ENCODE results near the gene RPS6KA2.

The RPS6KA2 gene

DNA sequence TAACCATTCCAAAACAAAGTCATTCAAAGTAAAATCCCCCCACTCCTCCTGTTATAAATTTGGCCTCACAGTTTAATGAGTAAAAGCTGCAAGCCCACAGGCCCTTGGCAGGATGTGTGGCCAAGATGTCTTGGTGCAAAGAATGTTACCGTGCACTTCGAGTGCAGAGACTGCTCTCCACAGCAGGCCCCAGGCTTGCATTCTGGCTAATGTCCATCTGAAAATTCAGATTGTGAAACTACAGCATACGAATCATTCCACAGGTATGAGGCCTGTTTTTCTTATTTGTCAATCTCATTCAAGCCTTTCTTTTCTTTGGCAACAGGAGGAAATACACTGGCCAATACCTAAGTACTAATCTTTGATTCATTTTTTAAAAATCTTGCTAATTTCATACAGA lies 7.1 kb downstream of the RPS6KA2 start:
- no peak for DNase-seq (ENCODE audit: low read depth, low spot score)
- no peak overlapping the region for H3K4me3 ChIP-seq (ENCODE audit: low read length)

DNA sequence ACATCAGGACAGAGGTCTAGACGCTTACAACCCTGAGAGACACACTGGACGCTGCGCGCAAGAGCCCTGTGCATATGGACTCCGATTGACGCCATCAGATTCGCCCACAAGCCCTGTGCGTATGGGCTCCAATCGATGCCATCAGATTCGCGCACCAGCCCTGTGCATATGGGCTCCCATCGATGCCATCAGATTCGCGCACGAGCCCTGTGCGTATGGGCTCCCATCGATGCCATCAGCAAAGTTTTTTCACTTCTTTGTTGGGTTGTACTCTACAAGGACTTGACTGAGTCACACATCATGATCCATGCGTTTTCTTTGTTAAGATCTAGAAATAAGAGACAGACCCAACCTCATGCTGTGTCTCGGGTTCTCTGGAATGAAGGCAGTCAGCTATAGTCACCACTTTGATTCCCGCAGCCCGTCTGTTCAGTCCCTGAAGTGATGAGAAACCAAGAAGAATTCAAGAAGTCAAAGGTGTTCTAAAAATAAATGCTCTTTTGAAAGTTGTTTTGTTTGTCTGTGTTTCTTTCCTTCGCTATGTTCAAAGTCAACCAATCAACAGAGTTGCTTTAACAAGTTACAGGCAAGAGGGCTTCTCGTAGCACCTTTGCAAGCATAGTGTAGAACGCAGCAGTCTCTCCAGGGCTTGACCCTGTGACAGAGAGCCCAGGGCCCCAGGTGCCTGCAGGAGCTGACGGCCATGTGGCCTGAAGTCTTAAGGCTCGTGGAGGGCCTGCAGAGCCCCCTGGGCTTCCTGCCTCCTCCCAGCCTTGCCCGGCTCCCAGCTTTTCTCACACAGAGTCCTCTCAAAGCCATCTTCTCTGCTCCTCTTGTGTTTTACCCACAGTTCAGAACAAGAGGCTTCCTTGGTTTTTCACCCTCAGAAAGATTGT lies 7.9 kb downstream of the RPS6KA2 start:
- H3K4me3 ChIP-seq (ENCODE audit: low read length): no peak overlapping the region
- no peak for DNase-seq (ENCODE audit: low read depth, low spot score)

DNA sequence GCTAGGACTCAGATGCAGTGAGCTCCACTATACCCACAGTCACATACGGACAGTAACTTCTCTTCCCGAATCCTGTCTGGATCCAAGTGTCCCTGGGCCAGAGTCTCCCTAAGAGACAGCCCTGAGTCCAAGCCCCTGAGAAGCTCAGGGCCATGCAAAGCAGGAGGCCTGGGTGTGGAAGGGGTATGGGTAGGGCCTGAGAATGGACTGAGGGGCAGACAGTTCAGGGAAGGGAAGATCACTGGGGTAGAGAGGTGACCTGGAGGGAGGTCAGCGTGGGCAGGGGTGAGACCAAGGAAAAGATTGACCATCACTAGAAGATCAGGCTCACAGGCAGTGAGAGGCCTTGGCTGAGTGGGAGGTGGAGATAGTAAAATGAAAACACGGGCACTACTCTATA lies 8.8 kb downstream of the RPS6KA2 start:
- DNase-seq (ENCODE audit: low read depth, low spot score): no peak
- H3K4me3 ChIP-seq (ENCODE audit: low read length): no peak overlapping the region

DNA sequence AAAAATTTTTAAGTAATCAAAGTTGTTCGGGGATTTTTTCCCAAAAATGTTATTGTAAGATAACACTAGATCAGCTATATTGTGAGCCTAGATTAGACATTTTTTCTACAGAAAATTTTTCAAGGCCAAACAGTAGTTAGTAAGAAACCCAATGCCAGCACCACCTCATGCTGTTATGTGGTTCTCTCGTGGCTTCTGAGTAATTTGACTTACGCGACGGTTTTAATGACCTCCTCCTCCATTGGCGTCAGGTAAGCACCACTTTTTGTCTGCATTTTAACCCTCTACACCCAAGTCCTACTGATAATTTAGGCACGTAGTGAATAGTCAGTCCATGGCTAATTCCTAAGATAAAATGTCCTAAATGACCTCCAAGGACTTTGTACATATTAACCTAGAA lies 9.7 kb downstream of the RPS6KA2 start:
- DNase-seq (ENCODE audit: low read depth, low spot score): no peak
- H3K4me3 ChIP-seq (ENCODE audit: low read length): no peak overlapping the region

DNA sequence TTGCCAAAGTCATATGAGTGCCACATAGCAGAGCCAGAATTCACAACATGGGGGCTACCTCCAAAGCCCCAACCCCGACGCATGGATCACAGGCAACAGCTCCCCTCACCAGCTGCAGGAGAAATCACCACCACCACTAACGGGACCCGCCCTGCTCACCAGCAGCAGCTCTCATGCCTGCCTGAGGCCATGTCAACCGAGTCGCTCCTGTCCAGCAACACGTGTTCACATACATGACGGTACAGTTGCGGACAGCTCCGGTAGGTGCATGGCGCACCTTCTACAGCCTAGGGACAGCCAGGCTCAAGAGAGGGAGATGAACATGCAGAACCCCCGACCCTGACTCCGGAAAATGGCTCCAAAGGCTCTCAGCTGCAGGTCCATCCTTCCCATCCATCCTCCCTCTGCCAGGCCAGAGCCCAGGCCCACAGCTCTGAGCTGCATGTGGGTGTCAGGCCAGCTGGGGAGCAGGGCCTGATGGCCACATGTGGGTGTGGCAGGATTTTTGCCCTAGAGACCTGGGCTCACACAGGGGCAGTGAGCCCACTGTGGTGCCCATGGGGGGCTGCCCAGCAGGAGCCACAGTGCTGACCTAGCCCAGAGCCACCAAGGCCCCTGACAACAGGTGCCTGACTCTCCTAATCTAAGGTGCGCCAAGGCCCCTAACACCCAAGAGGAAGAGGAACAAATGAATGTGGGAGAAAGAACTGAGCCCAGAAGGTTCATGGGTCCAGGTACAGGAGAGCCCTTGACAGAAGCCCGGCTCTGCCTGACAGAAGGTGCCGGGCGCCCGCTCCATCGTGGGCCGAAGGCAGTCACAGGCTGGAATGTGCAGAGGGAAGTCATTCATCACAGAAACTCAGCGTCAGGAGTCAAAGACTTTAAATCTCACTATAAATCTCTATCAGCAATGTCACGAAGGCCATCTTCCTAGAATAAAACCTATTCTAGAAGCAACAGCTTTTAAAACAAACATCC lies 10.5 kb downstream of the RPS6KA2 start:
- no peak overlapping the region for H3K4me3 ChIP-seq (ENCODE audit: low read length)
- DNase-seq (ENCODE audit: low read depth, low spot score): no peak

DNA sequence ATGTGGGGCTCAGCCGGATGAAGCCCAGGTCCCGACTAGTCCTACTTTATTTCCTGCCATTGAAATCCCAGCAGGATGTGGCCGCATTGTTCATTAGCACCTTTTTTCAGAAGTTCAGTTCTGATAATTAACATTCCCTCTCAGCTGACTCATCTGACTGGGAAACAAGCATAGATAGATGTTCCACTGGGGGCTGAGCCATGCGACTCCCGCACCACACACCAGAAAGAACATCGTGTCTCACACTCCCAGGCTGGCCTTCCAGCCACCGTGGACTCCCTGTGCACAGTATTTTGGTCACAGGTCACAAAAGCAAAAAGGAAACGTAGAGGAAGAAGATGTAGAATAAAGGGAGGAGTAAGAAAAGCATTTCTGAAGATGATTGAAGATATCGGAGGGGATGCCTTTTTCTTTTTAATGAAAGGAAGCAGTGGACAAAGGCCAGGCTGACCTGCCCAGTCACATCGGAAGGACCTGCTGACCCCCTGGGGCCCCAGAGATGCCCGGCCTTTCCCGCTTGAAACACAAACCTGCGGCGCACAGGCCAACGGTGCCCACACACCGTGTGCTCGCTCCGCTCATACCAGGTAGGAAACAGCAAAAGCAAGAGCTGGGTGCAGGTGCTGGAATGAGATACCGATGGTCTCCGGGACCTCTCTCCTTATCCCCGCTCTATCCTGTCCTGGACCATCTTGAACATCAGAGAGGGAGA lies 11.8 kb downstream of the RPS6KA2 start:
- no peak for DNase-seq (ENCODE audit: low read depth, low spot score)
- no peak overlapping the region for H3K4me3 ChIP-seq (ENCODE audit: low read length)

DNA sequence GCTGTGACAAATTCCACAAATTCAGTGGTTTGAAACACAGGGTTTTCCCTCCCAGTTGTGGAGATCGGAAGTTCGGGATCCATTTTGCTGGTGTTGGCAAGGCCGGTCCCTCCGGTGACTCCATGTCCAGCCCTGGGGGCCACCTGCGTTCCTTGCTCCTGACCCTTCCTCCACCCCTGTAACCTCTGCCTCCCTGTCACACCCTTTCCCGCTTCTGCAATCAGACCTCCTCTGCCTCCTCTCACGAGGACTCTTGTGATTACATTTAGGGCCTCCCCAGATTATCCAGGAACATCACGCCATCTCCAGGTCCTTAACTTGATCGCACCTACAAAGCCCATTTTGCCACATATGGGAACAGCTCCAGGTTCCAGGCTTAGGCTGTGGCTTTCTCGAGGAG lies 12.5 kb downstream of the RPS6KA2 start:
- no peak overlapping the region for H3K4me3 ChIP-seq (ENCODE audit: low read length)
- DNase-seq (ENCODE audit: low read depth, low spot score): no peak

DNA sequence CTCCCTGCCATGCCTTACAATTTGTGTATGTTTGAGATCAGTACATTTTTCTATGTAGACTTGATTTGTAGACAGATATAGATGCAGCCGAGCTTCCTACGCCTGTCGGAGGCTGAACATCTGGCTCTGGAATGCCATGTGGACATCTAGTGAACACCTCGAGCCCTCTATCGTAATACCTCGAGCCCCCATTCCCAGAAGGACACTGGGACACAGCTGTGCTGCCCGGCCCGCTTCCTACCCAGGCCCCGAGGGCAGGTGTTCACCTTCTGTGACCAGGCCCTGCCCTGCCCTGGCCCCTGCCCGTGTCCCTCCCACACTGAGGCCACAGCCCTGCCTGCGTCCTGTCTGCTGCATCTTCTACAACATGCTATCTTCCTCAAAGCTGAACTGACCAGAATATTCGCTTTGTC lies 12.9 kb downstream of the RPS6KA2 start:
- H3K4me3 ChIP-seq (ENCODE audit: low read length): no peak overlapping the region
- no peak for DNase-seq (ENCODE audit: low read depth, low spot score)

DNA sequence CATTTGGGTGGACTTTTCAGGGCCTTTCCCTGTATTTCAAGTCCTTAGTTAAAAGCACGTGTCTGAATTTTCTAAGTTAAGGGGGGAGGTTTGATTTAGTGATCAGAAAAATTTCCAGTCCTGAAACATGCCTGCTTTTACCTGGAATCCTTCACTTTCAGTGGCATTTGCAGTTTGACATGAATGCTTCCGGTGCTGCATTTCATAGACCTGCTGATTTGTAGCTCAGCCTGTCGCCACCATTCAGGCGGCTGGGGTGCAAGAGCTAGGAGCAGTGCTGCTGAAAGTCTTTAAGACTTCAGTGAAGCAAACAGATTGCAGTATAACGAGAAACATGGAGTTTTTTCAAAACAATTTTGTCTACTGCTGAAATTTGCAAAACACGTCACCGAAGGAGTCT lies 14.0 kb downstream of the RPS6KA2 start:
- DNase-seq (ENCODE audit: low read depth, low spot score): no peak

DNA sequence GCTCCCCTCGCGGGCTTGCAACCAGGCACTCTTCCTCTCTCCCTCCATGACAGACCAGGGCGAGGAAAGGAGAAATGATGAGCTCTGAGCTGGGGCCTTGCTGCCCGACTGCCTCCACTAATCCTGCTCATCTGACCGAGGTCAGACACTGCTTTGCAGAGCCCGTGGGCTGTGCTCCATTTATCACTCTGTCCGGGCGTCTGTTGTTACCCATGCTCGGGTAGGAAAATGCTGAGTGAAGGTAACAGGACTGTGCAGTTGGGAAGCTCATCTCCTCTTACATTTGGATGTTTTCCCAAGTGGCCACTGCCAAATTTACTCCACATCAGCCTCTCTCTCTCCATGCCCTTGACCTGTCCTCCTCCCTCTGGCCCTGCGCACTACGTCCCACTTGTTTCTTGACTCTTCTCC lies 14.6 kb downstream of the RPS6KA2 start:
- no peak overlapping the region for H3K4me3 ChIP-seq (ENCODE audit: low read length)
- no peak for DNase-seq (ENCODE audit: low read depth, low spot score)

More for the DNA sequence above, 14.0 kb downstream of the RPS6KA2 start:
- H3K4me3 ChIP-seq (ENCODE audit: low read length): no peak overlapping the region

DNA sequence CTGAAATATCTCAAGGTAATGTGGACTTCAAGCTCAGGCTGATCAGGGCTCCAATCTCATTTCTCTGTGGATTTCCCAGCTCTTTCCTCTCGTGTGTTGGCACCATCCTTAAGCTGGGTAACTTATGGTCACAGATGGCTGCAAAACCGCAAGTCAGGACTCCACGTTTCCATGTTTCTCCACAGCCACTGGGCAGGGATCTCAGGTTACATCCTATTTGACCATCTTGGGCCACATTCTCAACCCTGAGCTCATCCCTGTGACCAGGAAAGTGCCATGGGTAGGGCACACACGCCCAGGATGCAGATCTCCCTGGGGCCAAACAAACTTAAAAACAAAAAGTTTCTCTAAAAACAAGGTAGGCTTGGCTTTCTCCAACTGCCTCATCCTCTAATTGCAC lies 15.4 kb downstream of the RPS6KA2 start:
- no peak overlapping the region for H3K4me3 ChIP-seq (ENCODE audit: low read length)
- no peak for DNase-seq (ENCODE audit: low read depth, low spot score)

DNA sequence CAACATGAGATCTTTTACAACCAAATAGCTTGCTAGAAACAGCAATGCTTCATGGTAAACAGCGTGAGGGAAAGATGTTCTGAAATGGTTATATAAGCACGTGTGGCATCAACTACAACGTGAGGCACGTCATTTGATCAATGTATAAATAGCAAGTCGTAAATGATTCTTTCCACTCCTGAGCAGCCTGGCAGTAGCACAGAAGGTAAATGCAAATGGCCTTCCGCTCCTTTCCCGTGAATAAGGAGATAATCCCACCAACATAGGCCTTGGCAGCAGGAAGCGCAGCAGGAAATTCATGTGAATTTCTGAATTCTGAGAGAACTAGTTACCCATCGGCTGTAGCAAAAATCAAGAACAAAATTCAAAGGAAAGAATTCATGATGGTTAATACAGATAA lies 17.0 kb downstream of the RPS6KA2 start:
- no peak overlapping the region for H3K4me3 ChIP-seq (ENCODE audit: low read length)
- no peak for DNase-seq (ENCODE audit: low read depth, low spot score)

DNA sequence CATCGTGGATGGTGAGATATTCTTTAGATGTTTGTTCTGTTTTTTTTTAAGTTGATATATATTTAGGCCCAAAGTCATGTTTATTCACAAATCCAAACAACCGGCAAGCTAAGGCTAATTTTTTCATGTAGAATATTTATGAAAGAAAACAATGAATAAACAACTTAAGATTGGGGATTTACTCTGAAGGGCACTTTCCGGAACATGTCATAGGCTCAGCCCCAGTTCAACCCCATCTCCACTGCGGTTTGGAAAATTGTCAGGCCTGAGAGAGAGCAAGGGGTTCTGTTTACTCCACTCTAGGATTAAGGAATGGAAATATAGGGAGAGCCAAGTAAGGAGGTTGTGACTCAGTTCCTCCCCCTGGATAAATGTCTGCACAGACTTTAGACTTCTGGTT lies 18.3 kb downstream of the RPS6KA2 start:
- no peak overlapping the region for H3K4me3 ChIP-seq (ENCODE audit: low read length)
- DNase-seq (ENCODE audit: low read depth, low spot score): no peak

DNA sequence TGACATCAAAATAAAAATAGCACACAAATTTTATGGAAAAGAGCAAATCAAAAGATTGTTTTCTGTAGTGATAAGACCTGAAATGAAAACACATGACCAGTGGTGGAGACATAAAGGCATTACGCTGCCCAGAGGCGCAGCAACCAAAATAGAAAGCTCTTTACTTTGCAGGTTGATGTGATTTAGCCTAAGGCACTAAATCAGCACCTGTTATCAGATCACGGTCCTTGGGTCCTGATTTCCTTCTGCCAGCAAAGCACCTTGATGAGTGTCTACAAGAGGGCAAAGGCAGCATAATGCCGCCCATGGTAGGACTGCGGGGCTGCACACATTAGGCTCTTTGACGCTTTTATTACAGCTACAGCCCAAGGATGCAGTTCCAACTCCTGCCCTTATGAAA lies 21.3 kb downstream of the RPS6KA2 start:
- no peak for DNase-seq (ENCODE audit: low read depth, low spot score)
- no peak overlapping the region for H3K4me3 ChIP-seq (ENCODE audit: low read length)

DNA sequence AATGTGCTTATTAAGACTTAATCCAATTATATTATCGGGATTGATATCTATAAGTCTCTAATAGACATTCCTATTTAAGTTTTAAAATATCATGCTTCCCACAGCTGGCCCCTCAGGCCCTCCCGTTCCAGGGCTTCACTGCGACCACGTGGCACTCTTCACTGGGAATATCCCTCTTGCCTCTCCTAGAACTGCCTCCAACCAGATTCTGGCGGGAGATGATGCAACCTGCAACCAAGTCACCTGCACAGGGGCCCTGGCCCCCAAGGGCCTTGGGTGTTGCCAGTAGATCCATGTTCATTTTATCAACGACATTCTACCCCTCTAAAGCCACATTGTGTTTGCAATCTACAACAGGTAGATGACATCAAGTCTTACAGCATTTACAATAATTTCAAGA lies 22.1 kb downstream of the RPS6KA2 start:
- DNase-seq (ENCODE audit: low read depth, low spot score): no peak

DNA sequence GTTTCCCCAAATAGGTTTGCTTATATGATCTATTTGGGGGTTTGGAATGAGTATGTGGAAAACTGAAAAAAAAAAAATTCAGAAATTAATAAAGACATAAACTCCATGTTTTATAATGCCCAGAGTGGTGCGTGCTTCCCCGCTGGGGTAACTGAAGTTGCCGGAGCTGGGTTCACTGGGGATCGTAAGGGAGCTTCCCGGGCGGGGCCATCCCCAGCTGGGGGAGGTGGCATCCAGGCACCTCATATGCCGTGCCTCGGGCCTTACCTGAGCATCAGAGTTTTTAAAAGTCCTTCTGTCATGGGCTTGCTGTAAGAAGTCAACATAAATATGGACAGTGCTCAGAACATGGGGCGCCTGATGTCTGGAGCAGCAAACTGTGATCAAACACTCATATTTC lies 22.7 kb downstream of the RPS6KA2 start:
- DNase-seq (ENCODE audit: low read depth, low spot score): no peak
- H3K4me3 ChIP-seq (ENCODE audit: low read length): no peak overlapping the region

More for the DNA sequence above, 22.1 kb downstream of the RPS6KA2 start:
- H3K4me3 ChIP-seq (ENCODE audit: low read length): no peak overlapping the region

DNA sequence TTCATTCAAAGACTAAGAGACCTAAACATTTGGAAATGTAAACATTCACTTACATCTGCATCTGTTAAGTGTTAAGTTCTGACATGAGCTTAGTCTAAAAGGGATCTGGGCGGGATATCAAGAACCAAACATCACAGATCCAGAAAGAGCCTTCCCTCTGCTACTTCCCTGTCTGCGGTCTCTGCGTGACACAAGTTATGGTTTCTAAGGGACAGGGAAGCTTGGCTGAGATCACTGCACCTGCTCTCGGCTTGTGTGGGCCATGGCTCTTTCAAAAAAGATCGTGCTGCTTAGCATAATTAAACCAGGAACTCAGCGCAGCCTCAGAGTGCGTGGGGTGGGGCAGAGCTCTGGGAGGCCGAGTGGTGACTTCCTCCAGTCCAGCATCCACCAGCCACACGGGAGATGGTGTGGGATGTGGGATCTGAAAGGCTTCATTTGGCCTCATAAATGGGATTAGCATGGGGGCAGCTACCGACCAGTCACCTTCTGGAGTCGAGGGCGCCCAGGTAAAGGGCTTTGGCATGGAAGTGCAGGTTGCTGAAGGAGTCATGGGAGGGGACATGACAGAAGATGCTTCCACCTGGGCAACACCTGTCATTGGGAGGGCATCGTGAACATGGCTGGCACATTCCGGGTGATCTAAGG lies 23.9 kb downstream of the RPS6KA2 start:
- no peak overlapping the region for H3K4me3 ChIP-seq (ENCODE audit: low read length)
- no peak for DNase-seq (ENCODE audit: low read depth, low spot score)

DNA sequence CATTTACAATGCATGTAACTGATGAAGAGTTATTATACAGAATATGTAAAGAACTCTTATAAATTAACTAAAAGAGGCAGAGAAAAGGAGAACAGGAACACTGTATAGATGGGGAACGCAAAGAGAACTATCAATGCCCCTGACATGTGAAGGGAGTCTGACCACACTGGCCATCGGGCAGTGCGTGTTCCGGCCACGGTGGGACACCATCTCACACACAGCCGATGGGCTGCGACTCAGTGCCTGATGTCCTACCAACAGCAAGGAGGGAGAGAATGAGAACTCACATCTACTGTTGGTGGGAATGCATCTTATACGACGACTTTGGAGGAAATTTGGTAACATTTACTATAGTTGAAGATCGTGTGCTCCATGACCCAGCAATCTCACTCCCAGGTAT lies 25.1 kb downstream of the RPS6KA2 start:
- no peak overlapping the region for H3K4me3 ChIP-seq (ENCODE audit: low read length)

DNA sequence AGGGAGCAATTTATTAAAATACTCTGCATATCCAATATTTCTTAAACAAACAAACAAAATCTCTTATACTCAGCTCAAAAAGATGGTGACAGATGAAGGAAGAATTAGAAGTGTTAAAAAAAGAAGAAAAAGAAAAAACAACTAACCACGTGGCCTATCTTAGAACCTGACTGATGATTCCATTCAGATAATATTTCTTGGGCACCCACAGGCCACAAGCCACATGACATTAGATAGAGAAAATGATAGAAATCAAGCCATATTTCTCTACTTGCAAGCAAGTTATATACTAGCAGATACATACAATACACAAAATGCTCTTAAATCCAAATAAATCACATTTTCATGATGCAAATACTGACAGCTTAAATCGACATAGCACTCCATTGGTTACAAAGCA lies 26.1 kb downstream of the RPS6KA2 start:
- DNase-seq (ENCODE audit: low read depth, low spot score): no peak
- H3K4me3 ChIP-seq (ENCODE audit: low read length): no peak overlapping the region

More for the DNA sequence above, 25.1 kb downstream of the RPS6KA2 start:
- no peak for DNase-seq (ENCODE audit: low read depth, low spot score)

Measured in Jurkat, Clone E6-1 (cell line).